Measurements from ENCODE around the gene EPS8L1. TPM values are rescaled to one million over a fixed set of nuclear protein-coding genes. Genes with fewer than 3 reads are reported as not detected.
"Not testable (repeated sequence)": the region's sequence is repeated elsewhere in the genome, so short reads cannot be mapped to it uniquely, and the experiment has no call there.

EPS8L1 gene
- total RNA-seq, 1 experiment from 2014 or later, result 3.5 TPM

- Histone ChIP-seq H3K9me3 (replicated peaks) (no peaks in the 10 kb centered on the region), H3K4me3 (no peak overlapping the region), H3K27ac (no peak overlapping the region), H3K36me3 (peaks cover 44% of the 10 kb centered on the region), H3K27me3 (replicated peaks) (no peaks in the 10 kb centered on the region), H3K4me1 (replicated peaks) (no peaks in the 10 kb centered on the region)
- no peak for DNase-seq (ENCODE audit: low read depth in 1 of 2, low spot score in 2 of 2)
Measured at GRCh38 chr19:55098716-55099556, 23.3 kb downstream of the EPS8L1 start.

DNA sequence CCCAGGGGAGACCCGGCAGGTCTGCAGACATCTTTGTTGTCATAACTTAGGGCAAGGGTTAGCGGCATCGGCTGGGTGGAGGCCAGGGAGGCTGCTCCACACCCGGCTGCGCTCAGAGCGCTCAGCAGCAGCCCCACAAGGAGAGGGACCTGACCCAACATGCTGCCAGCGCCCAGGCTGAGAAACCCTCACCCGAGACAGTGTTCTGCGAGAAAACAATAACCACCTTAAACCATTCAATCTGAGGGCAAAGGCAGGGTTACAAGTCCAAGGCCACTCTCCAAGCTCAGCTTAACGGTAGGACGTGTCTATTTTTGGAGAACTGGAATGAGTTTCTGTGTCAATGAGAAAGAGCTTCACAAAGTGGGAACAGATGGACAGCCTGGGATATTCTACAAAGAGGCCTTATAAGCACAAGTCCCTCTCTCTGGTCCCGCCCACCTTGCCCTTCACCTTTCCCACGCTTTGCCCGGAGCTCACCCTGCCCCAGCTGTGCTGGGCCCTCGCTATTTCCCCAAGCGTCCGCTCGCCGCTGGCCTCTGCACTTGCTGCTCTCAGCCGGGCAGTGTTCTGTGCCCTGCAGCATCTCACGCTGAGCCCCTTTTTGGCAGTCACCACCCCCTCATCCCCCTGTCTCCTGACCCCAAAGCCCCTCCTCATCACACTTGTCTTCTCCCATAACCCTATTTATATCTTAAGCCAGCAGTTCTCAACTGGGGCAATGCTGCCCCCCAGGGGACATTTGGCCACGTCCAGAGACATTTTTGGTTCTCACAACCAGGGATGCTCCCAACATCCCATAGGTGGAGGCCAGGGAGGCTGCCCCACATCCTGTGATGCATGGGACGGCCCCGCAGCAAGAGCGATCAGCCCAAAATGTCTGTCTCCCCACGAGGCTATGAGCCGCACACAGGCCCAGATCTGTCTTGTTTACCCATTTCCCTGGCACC lies 24.2 kb downstream of the EPS8L1 start:
- peak in 1 of 2 experiments; percentile 38 for DNase-seq (ENCODE audit: low read depth in 1 of 2, low spot score in 2 of 2)
- Histone ChIP-seq H3K4me1 (replicated peaks) (no peaks in the 10 kb centered on the region), H3K4me3 (no peak overlapping the region), H3K9me3 (replicated peaks) (no peaks in the 10 kb centered on the region), H3K27ac (no peak overlapping the region), H3K27me3 (replicated peaks) (no peaks in the 10 kb centered on the region), H3K36me3 (peaks cover 41% of the 10 kb centered on the region)

GRCh38 chr19:55101261-55101660 lies 25.6 kb downstream of the EPS8L1 start:
- no peak for DNase-seq (ENCODE audit: low read depth in 1 of 2, low spot score in 2 of 2)
- Histone ChIP-seq H3K4me3 (no peak overlapping the region), H3K4me1 (replicated peaks) (no peaks in the 10 kb centered on the region), H3K36me3 (peaks cover 36% of the 10 kb centered on the region), H3K27me3 (replicated peaks) (no peaks in the 10 kb centered on the region), H3K27ac (no peak overlapping the region), H3K9me3 (replicated peaks) (no peaks in the 10 kb centered on the region)

DNA sequence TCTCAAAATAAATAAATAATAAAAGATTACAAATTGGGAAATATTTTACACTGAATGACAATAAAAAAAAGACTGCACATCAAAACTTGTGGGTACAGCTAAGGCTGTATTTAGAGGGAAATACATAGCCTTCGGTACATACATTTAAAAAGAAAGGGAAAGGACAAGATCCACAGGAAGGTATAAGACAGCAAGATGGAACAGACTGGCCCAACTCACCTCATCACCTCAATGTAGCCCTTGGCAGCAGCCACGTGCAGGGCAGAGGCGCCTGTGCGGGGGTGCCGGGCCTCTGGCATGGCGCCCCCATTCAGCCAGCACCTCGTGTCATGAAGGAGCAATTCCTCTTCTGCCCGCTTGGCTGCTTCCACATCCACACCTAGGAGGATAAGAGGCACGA lies 27.5 kb downstream of the EPS8L1 start:
- Histone ChIP-seq H3K36me3 (peaks cover 40% of the 10 kb centered on the region), H3K4me3 (no peak overlapping the region), H3K27ac (no peak overlapping the region), H3K4me1 (replicated peaks) (no peaks in the 10 kb centered on the region), H3K9me3 (replicated peaks) (no peaks in the 10 kb centered on the region), H3K27me3 (replicated peaks) (no peaks in the 10 kb centered on the region)
- DNase-seq (ENCODE audit: low read depth in 1 of 2, low spot score in 2 of 2), result no peak

GRCh38 chr19:55105237-55105636 lies 29.6 kb downstream of the EPS8L1 start:
- H3K36me3 ChIP-seq, result peaks cover 48% of the 10 kb centered on the region
- no peaks in the 10 kb centered on the region for H3K4me1 ChIP-seq (replicated peaks)
- no peaks in the 10 kb centered on the region for H3K27me3 ChIP-seq (replicated peaks)
- no peak for DNase-seq (ENCODE audit: low read depth in 1 of 2, low spot score in 2 of 2)
- no peak overlapping the region for H3K4me3 ChIP-seq
- H3K9me3 ChIP-seq (replicated peaks), result no peaks in the 10 kb centered on the region
- H3K27ac ChIP-seq, result no peak overlapping the region

GRCh38 chr19:55106591-55106990 lies 30.9 kb downstream of the EPS8L1 start:
- H3K27ac ChIP-seq, result no peak overlapping the region
- no peak for DNase-seq (ENCODE audit: low read depth in 1 of 2, low spot score in 2 of 2)
- no peaks in the 10 kb centered on the region for H3K9me3 ChIP-seq (replicated peaks)
- no peaks in the 10 kb centered on the region for H3K27me3 ChIP-seq (replicated peaks)
- H3K36me3 ChIP-seq, result peaks cover 44% of the 10 kb centered on the region
- H3K4me1 ChIP-seq (replicated peaks), result no peaks in the 10 kb centered on the region
- H3K4me3 ChIP-seq, result no peak overlapping the region

DNA sequence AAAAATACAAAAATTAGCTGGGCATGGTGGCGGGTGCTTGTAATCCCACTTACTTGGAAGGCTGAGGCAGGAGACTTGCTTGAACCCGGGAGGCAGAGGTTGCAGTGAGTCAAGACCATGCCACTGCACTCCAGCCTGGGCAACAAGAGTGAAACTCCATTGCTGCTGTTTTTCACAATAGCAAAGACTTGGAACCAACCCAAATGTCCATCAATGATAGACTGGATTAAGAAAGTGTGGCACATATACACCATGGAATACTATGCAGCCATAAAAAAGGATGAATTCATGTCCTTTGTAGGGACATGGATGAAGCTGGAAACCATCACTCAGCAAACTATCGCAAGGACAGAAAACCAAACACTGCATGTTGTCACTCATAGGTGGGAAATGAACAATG lies 31.6 kb downstream of the EPS8L1 start:
- DNase-seq (ENCODE audit: low read depth in 1 of 2, low spot score in 2 of 2); H3K27ac ChIP-seq; H3K4me3 ChIP-seq: not testable (repeated sequence)

GRCh38 chr19:55109527-55110291 lies 34.0 kb downstream of the EPS8L1 start:
- no peak overlapping the region for H3K4me3 ChIP-seq
- H3K27ac ChIP-seq, result no peak overlapping the region
- peaks cover 36% of the 10 kb centered on the region for H3K36me3 ChIP-seq
- no peak for DNase-seq (ENCODE audit: low read depth in 1 of 2, low spot score in 2 of 2)
- H3K9me3 ChIP-seq (replicated peaks), result no peaks in the 10 kb centered on the region
- H3K4me1 ChIP-seq (replicated peaks), result no peaks in the 10 kb centered on the region
- no peaks in the 10 kb centered on the region for H3K27me3 ChIP-seq (replicated peaks)

More for the DNA sequence above, 31.6 kb downstream of the EPS8L1 start:
- peaks cover 38% of the 10 kb centered on the region for H3K36me3 ChIP-seq
- H3K9me3 ChIP-seq (replicated peaks); H3K4me1 ChIP-seq (replicated peaks); H3K27me3 ChIP-seq (replicated peaks): not testable (repeated sequence)

DNA sequence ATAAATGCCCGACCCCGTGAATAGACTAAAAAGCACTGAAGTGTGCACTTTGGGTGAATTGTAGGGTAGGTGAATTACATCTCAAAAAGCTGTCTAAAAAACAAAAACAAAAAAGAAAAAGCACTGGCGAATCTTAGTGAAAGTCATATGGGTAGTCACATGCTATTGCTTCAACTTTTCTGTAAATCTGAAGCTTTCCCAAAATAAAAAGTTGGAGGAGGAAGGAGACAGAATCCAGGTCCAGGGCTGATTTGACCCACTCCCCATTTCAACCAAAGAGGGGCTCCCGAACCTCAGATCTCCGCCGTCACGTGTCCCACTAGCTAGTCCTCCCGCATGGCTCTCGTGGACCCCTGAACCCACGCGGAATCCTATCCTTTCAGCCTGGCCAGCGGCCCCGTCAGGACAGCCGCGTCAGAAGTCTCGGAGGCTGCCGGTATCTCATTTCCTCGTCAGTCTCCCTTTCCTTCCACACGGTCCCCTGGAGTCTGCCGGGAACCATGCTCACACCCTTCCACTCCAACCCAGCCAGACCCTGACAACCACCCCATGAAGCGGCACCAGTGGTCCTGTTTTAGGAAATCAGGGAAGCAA lies 35.7 kb downstream of the EPS8L1 start:
- Histone ChIP-seq H3K4me3 (no peak overlapping the region), H3K27me3 (replicated peaks) (no peaks in the 10 kb centered on the region), H3K27ac (no peak overlapping the region), H3K4me1 (replicated peaks) (peaks cover 8% of the 10 kb centered on the region), H3K36me3 (peaks cover 33% of the 10 kb centered on the region), H3K9me3 (replicated peaks) (no peaks in the 10 kb centered on the region)
- no peak for DNase-seq (ENCODE audit: low read depth in 1 of 2, low spot score in 2 of 2)

DNA sequence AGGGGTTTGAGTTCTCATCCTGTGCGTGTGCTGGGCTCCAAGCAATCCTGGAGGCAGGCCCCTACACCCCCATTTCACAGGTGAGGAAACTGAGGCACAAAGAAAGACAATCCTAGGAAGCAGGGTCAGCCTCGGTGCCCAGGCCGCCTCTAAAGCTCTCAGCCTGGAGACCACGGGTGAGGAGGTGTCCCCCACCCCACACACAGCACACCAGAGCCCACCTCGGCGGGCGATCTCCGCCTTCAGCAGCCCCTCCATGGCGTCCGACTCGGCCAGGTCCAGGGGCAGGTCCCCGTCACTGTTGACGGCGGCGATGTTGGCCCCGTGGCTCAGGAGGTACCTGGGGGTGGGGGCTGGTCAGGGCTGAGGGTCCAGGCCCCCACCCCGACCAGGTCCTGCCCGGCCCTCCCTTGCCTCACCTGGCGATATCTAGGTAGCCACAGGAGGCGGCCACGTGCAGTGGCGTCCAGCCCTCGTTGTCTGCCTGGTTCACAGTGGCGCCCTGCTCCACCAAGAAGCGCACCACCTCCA lies 36.6 kb downstream of the EPS8L1 start:
- H3K27ac ChIP-seq, result no peak overlapping the region
- no peaks in the 10 kb centered on the region for H3K27me3 ChIP-seq (replicated peaks)
- H3K4me3 ChIP-seq, result no peak overlapping the region
- peaks cover 32% of the 10 kb centered on the region for H3K36me3 ChIP-seq
- DNase-seq (ENCODE audit: low read depth in 1 of 2, low spot score in 2 of 2), result no peak
- H3K9me3 ChIP-seq (replicated peaks), result peaks cover 4% of the 10 kb centered on the region; the same call in 1 of the 2 replicates
- H3K4me1 ChIP-seq (replicated peaks), result peaks cover 12% of the 10 kb centered on the region

GRCh38 chr19:55112777-55113569 lies 37.3 kb downstream of the EPS8L1 start:
- Histone ChIP-seq H3K36me3 (peaks cover 32% of the 10 kb centered on the region), H3K4me1 (replicated peaks) (peaks cover 15% of the 10 kb centered on the region), H3K9me3 (replicated peaks) (peaks cover 4% of the 10 kb centered on the region; the same call in 1 of the 2 replicates), H3K27me3 (replicated peaks) (no peaks in the 10 kb centered on the region), H3K4me3 (no peak overlapping the region), H3K27ac (no peak overlapping the region)
- DNase-seq (ENCODE audit: low read depth in 1 of 2, low spot score in 2 of 2), result no peak

- Histone ChIP-seq H3K9me3 (replicated peaks) (peaks cover 5% of the 10 kb centered on the region; the same call in 1 of the 2 replicates), H3K4me1 (replicated peaks) (peaks cover 19% of the 10 kb centered on the region), H3K27ac (no peak overlapping the region), H3K4me3 (no peak overlapping the region), H3K36me3 (peaks cover 29% of the 10 kb centered on the region), H3K27me3 (replicated peaks) (no peaks in the 10 kb centered on the region)
- DNase-seq (ENCODE audit: low read depth in 1 of 2, low spot score in 2 of 2), result peak; percentile 17 to 51
Measured at GRCh38 chr19:55113570-55114039, 37.9 kb downstream of the EPS8L1 start.
